K562 (cell line): ENCODE results near the gene MLH1. TPM values are rescaled to one million over a fixed set of nuclear protein-coding genes. Genes with fewer than 3 reads are reported as not detected.

Experiments used
- RBFOX2 ChIP-seq: fragments of 200-400 bp; formaldehyde crosslinking; IDR thresholded peaks from 2 replicates; pipeline ENCODE4 v1.6.1; 2017; ENCODE audit warnings: low read depth, mild to moderate bottlenecking, low read length, moderate library complexity
- SIN3B ChIP-seq: fragments of 450-650 bp; IDR thresholded peaks from 2 replicates; pipeline ENCODE4 v1.6.1; 2017; ENCODE audit warnings: low read depth, mild to moderate bottlenecking, moderate library complexity
- SMARCC2 ChIP-seq: fragments of 450-650 bp; IDR thresholded peaks from 2 replicates; pipeline ENCODE4 v1.6.1; 2017; ENCODE audit warnings: antibody characterized with exemption, moderate library complexity, mild to moderate bottlenecking, low read depth
- ZNF133 ChIP-seq: fragments of 250-450 bp; sonication (Bioruptor Pico); IDR thresholded peaks from 2 replicates; pipeline ENCODE4 v1.4.0; 2020; ENCODE audit warnings: mild to moderate bottlenecking
- ZNF263 ChIP-seq: sonication (generic); formaldehyde crosslinking; IDR thresholded peaks from 2 replicates; pipeline ENCODE4 v1.8.0; 2022; ENCODE audit warnings: mild to moderate bottlenecking, missing genetic modification reagents, borderline replicate concordance
- ZNF57 ChIP-seq: fragments of 450-650 bp; formaldehyde crosslinking; IDR thresholded peaks from 2 replicates; pipeline ENCODE4 v1.4.0; 2020; ENCODE audit warnings: mild to moderate bottlenecking, moderate library complexity
- polyA plus RNA-seq, 8 experiments: library from polyadenylated mRNA; depleted of rRNA in 4 of 8; stranded (reverse) in 5 of 8; unstranded in 3 of 8; fragments of >200 nt; fragmentation: Nextera tagmentation in 2 of 8; fragmentation: Illumina TruSeq in 1 of 8; extraction: Ambion mirVana in 2 of 8; extraction: Trizol in 1 of 8; gene quantifications; 2 replicates each; pipeline versions ENCODE4 v1.2.1 to v1.2.3, GENCODE V29; 2011 to 2014; ENCODE audit warnings: inconsistent platforms in 1 of 8, missing spikeins in 1 of 8
- total RNA-seq, 7 experiments: library from RNA; depleted of rRNA in 6 of 7; stranded (reverse); fragments of >200 nt in 6 of 7; fragmentation: Illumina TruSeq in 2 of 7; extraction: Trizol in 2 of 7; gene quantifications; 2 replicates each; pipeline versions ENCODE4 v1.2.1 to v1.2.3, GENCODE V29; 2011 to 2021; ENCODE audit warnings: low replicate concordance in 1 of 7
- TF ChIP-seq, protein P1 (sequence below): fragments of 250-450 bp; sonication (Bioruptor Pico); IDR thresholded peaks from 2 replicates; pipeline ENCODE4 v1.9.0; 2021; ENCODE audit warnings: mild to moderate bottlenecking
- TF ChIP-seq, protein P2 (sequence below): fragments of 250-450 bp; sonication (Bioruptor Pico); IDR thresholded peaks from 2 replicates; pipeline ENCODE4 v1.5.0; 2020; ENCODE audit warnings: mild to moderate bottlenecking
- TF ChIP-seq, protein P3 (sequence below): sonication (generic); formaldehyde crosslinking; IDR thresholded peaks from 2 replicates; pipeline ENCODE4 v1.8.0; 2023; ENCODE audit warnings: mild to moderate bottlenecking, missing genetic modification reagents
- TF ChIP-seq, protein P4 (sequence below): fragments of 450-650 bp; IDR thresholded peaks from 2 replicates; pipeline ENCODE4 v1.6.1; 2016; ENCODE audit warnings: mild to moderate bottlenecking
- TF ChIP-seq, protein P5 (sequence below), 2 experiments: fragments of 450-650 bp; IDR thresholded peaks; 2 replicates each; pipeline ENCODE4 v1.6.1; 2016; ENCODE audit warnings: mild to moderate bottlenecking in 2 of 2, borderline replicate concordance in 1 of 2, low read depth in 1 of 2, moderate library complexity in 1 of 2

The MLH1 gene
- total and polyA plus RNA-seq, 9 of the 15 experiments (the other 6 are each of a cell fraction or from before 2014, with no cell fraction given), result 76.4 to 155 (median 117) TPM

DNA sequence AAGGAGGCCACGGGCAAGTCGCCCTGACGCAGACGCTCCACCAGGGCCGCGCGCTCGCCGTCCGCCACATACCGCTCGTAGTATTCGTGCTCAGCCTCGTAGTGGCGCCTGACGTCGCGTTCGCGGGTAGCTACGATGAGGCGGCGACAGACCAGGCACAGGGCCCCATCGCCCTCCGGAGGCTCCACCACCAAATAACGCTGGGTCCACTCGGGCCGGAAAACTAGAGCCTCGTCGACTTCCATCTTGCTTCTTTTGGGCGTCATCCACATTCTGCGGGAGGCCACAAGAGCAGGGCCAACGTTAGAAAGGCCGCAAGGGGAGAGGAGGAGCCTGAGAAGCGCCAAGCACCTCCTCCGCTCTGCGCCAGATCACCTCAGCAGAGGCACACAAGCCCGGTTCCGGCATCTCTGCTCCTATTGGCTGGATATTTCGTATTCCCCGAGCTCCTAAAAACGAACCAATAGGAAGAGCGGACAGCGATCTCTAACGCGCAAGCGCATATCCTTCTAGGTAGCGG is 452 bp upstream of the MLH1 start, which contains the start of gene EPM2AIP1 (continued):
- TF ChIP-seq, protein P1, sequence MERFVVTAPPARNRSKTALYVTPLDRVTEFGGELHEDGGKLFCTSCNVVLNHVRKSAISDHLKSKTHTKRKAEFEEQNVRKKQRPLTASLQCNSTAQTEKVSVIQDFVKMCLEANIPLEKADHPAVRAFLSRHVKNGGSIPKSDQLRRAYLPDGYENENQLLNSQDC, result peak; percentile 47; the same call in 1 of the 2 replicates
- TF ChIP-seq ZNF263 (CRISPR knock-in tag), result peak; percentile 71; the same call in 1 of the 2 replicates
- TF ChIP-seq, protein P2, sequence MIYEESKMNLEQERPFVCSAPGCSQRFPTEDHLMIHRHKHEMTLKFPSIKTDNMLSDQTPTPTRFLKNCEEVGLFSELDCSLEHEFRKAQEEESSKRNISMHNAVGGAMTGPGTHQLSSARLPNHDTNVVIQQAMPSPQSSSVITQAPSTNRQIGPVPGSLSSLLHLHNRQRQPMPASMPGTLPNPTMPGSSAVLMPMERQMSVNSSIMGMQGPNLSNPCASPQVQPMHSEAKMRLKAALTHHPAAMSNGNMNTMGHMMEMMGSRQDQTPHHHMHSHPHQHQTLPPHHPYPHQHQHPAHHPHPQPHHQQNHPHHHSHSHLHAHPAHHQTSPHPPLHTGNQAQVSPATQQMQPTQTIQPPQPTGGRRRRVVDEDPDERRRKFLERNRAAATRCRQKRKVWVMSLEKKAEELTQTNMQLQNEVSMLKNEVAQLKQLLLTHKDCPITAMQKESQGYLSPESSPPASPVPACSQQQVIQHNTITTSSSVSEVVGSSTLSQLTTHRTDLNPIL, result 0 out of 2 replicates have a peak, but pooled peaks have one; percentile 39
- TF ChIP-seq SIN3B, result peak; percentile 58; the same call in 1 of the 2 replicates
- TF ChIP-seq, protein P3, sequence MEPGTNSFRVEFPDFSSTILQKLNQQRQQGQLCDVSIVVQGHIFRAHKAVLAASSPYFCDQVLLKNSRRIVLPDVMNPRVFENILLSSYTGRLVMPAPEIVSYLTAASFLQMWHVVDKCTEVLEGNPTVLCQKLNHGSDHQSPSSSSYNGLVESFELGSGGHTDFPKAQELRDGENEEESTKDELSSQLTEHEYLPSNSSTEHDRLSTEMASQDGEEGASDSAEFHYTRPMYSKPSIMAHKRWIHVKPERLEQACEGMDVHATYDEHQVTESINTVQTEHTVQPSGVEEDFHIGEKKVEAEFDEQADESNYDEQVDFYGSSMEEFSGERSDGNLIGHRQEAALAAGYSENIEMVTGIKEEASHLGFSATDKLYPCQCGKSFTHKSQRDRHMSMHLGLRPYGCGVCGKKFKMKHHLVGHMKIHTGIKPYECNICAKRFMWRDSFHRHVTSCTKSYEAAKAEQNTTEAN (CRISPR knock-in tag), result peak; percentile 86; the same call in 1 of the 2 replicates
- TF ChIP-seq, protein P4, sequence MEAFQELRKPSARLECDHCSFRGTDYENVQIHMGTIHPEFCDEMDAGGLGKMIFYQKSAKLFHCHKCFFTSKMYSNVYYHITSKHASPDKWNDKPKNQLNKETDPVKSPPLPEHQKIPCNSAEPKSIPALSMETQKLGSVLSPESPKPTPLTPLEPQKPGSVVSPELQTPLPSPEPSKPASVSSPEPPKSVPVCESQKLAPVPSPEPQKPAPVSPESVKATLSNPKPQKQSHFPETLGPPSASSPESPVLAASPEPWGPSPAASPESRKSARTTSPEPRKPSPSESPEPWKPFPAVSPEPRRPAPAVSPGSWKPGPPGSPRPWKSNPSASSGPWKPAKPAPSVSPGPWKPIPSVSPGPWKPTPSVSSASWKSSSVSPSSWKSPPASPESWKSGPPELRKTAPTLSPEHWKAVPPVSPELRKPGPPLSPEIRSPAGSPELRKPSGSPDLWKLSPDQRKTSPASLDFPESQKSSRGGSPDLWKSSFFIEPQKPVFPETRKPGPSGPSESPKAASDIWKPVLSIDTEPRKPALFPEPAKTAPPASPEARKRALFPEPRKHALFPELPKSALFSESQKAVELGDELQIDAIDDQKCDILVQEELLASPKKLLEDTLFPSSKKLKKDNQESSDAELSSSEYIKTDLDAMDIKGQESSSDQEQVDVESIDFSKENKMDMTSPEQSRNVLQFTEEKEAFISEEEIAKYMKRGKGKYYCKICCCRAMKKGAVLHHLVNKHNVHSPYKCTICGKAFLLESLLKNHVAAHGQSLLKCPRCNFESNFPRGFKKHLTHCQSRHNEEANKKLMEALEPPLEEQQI, result no peak; the same call in 1 of the 2 replicates
- TF ChIP-seq, protein P5, sequence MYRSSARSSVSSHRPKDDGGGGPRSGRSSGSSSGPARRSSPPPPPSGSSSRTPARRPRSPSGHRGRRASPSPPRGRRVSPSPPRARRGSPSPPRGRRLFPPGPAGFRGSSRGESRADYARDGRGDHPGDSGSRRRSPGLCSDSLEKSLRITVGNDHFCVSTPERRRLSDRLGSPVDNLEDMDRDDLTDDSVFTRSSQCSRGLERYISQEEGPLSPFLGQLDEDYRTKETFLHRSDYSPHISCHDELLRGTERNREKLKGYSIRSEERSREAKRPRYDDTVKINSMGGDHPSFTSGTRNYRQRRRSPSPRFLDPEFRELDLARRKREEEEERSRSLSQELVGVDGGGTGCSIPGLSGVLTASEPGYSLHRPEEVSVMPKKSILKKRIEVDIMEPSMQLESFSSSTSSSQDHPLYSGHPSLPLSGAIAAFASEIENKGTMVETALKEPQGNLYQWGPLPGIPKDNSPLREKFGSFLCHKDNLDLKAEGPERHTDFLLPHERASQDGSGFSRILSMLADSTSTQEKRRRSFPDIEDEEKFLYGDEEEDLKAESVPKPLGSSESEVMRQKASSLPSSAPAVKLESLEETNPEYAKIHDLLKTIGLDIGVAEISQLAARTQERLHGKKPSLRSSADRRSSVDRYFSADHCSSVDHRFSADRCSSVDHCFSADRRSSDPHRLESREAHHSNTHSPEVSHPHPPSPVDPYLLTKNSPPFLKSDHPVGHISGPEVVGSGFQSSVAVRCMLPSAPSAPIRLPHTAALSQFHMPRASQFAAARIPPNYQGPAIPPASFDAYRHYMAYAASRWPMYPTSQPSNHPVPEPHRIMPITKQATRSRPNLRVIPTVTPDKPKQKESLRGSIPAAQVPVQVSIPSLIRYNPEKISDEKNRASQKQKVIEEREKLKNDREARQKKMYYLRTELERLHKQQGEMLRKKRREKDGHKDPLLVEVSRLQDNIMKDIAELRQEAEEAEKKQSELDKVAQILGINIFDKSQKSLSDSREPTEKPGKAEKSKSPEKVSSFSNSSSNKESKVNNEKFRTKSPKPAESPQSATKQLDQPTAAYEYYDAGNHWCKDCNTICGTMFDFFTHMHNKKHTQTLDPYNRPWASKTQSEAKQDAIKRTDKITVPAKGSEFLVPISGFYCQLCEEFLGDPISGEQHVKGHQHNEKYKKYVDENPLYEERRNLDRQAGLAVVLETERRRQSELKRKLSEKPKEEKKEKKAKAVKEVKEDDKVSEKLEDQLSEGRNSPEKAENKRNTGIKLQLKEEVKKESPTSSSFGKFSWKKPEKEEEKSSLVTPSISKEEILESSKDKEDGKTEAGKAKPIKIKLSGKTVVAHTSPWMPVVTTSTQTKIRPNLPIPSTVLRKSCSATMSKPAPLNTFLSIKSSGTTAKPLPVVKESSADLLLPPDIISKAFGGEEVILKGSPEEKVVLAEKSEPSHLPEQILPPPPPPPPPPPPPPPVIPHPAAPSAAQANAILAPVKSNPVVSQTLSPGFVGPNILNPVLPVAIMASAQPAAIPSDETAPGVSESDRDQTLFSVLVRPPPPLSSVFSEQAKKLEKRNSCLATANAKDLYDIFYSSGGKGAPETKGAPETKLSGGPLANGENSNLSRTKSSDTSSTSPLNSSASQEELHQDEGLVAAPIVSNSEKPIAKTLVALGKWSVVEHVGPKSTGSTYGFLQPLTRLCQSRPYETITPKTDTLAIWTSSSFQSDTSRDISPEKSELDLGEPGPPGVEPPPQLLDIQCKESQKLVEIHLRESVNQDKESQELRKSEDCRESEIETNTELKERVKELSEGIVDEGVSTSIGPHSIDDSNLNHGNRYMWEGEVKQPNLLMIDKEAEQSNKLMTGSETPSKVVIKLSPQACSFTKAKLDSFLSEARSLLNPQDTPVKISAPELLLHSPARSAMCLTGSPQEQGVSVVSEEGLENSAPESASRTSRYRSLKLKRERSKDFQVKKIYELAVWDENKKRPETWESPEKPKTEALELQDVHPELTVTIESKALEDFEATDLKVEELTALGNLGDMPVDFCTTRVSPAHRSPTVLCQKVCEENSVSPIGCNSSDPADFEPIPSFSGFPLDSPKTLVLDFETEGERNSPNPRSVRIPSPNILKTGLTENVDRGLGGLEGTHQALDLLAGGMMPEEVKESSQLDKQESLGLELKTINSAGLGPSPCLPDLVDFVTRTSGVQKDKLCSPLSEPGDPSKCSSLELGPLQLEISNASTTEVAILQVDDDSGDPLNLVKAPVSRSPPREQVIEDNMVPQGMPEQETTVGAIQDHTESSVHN (IDR thresholded peaks at IDR 0.05; ENCODE audit: borderline replicate concordance in 1 of 2, low read depth in 1 of 2), result no peak
- TF ChIP-seq ZNF133 (CRISPR knock-in tag), result 0 out of 2 replicates have a peak, but pooled peaks have one; percentile 12
- TF ChIP-seq RBFOX2, result peak; percentile 97
- TF ChIP-seq SMARCC2, result no peak
- TF ChIP-seq ZNF57 (CRISPR knock-in tag), result 0 out of 2 replicates have a peak, but pooled peaks have one; percentile 70
